Upper lobe of left lung (tissue), 6 donors: Measurements from ENCODE around the gene NR1H2. TPM values are rescaled to one million over a fixed set of nuclear protein-coding genes. Genes with fewer than 3 reads are reported as not detected.

Experiments
- ATAC-seq, 2 donors: fragments of 200-7000 bp; cut with Tn5 transposase; one replicate each; pipeline ENCODE4 v1.9.1; 2022; ENCODE audit warnings: mild to moderate bottlenecking in 2 of 2, moderate library complexity in 2 of 2; ENCODE audit not compliant: low FRiP score in 2 of 2
- DNase-seq, 2 donors: peaks; one replicate each; pipeline ENCODE4 v3.0.0-alpha.2; 2019 to 2020
- H3K27ac ChIP-seq, 4 donors: fragments of 200-600 bp; sonication (generic); one replicate each; pipeline ENCODE4 v1.5.1; 2016 to 2019
- H3K27me3 ChIP-seq, 4 donors: fragments of 200-600 bp; sonication (generic); one replicate each; pipeline ENCODE4 v1.5.1; 2017 to 2019
- H3K36me3 ChIP-seq, 4 donors: fragments of 200-600 bp; sonication (generic); one replicate each; pipeline ENCODE4 v1.5.1; 2016 to 2019
- H3K4me1 ChIP-seq, 4 donors: fragments of 200-600 bp; sonication (generic); one replicate each; pipeline ENCODE4 v1.5.1; 2018 to 2019
- H3K4me3 ChIP-seq, 4 donors: fragments of 200-600 bp; sonication (generic); one replicate each; pipeline ENCODE4 v1.5.1; 2017 to 2019; ENCODE audit warnings: mild to moderate bottlenecking in 2 of 4, moderate library complexity in 1 of 4
- H3K9me3 ChIP-seq, 4 donors: fragments of 200-600 bp; sonication (generic); one replicate each; pipeline ENCODE4 v1.5.1; 2018 to 2019
- EP300 ChIP-seq, 4 donors: sonication (generic); formaldehyde crosslinking; IDR thresholded peaks; one replicate each; pipeline ENCODE4 v1.5.1; 2017; ENCODE audit warnings: antibody characterized with exemption in 4 of 4, control low read depth in 2 of 4
- POLR2A ChIP-seq, 4 donors: fragments of 450-650 bp; IDR thresholded peaks; one replicate each; pipeline ENCODE4 v1.5.1; 2016 to 2017; ENCODE audit warnings: antibody characterized with exemption in 4 of 4, mild to moderate bottlenecking in 2 of 4
- POLR2AphosphoS5 ChIP-seq, 2 donors: sonication (generic); formaldehyde crosslinking; IDR thresholded peaks; one replicate each; pipeline ENCODE4 v1.5.1; 2017; ENCODE audit warnings: antibody characterized with exemption in 2 of 2
- WGBS, 2 donors: methylation state at CpG; one replicate each; pipeline ENCODE4 v1.1.5; 2017 to 2018; 5-methylcytosine and 5-hydroxymethylcytosine counted together
- total RNA-seq, 6 donors: library from RNA; depleted of rRNA in 4 of 6; stranded (reverse); fragments of >200 nt in 4 of 6; gene quantifications; one replicate each; pipeline versions ENCODE4 v1.1.0 to v1.2.1, GENCODE V29; 2016 to 2021
- TF ChIP-seq, protein P1 (sequence below), 6 experiments: fragments of 450-650 bp in 4 of 6; fragments of 200-600 bp in 2 of 6; sonication (generic) in 2 of 6; IDR thresholded peaks; one replicate each; pipeline ENCODE4 v1.5.1; 2016 to 2019; ENCODE audit warnings: antibody characterized with exemption in 6 of 6
- donor health status: DM: no; HTN: no; CAD: no; lungs with moderate emphysema.
- donor health status: DM: no; HTN: yes; CAD: no; lungs with severe emphysema.

NR1H2 gene
- total RNA-seq, 6 donors from 2014 or later = 98.3 to 170 (median 123) TPM

DNA sequence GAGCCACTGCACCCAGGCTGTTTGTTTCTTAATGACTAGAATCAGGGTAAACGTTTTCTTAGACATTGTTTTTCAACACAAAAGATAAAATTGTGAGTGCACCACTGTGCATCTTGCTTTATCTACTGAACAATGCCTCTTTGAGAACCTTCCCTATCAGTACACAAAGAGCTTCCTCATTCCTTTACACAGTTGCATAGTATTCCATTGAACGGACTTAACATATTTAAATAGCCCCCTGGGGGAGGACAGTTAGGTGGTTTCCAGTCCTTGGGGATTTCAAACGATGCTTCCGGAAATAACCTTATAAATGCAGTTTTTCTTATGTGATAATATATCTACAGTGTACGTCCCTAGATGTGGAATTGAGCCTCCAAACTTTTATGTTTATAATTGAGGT, 16.5 kb downstream of the NR1H2 start:
- no peak overlapping the region for H3K4me3 ChIP-seq
- H3K27ac ChIP-seq = no peak overlapping the region
- TF ChIP-seq, protein P1, sequence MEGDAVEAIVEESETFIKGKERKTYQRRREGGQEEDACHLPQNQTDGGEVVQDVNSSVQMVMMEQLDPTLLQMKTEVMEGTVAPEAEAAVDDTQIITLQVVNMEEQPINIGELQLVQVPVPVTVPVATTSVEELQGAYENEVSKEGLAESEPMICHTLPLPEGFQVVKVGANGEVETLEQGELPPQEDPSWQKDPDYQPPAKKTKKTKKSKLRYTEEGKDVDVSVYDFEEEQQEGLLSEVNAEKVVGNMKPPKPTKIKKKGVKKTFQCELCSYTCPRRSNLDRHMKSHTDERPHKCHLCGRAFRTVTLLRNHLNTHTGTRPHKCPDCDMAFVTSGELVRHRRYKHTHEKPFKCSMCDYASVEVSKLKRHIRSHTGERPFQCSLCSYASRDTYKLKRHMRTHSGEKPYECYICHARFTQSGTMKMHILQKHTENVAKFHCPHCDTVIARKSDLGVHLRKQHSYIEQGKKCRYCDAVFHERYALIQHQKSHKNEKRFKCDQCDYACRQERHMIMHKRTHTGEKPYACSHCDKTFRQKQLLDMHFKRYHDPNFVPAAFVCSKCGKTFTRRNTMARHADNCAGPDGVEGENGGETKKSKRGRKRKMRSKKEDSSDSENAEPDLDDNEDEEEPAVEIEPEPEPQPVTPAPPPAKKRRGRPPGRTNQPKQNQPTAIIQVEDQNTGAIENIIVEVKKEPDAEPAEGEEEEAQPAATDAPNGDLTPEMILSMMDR (IDR thresholded peaks at IDR 0.05) = no peak
- TF ChIP-seq POLR2A (IDR thresholded peaks at IDR 0.05) = no peak
- TF ChIP-seq POLR2AphosphoS5 (IDR thresholded peaks at IDR 0.05) = no peak
- TF ChIP-seq EP300 (IDR thresholded peaks at IDR 0.05) = no peak
- H3K27me3 ChIP-seq = no peaks in the 10 kb centered on the region
- DNase-seq (no peak), ATAC-seq (no peak)
- H3K9me3 ChIP-seq = no peaks in the 10 kb centered on the region
- H3K4me1 ChIP-seq = peaks cover 0 to 10% (median 0%) of the 10 kb centered on the region in 4 donors
- 94 to 97% methylated on average over 5 of the region's 5 CpGs for WGBS, 2 donors
- H3K36me3 ChIP-seq = peaks cover 0 to 2% (median under 1%) of the 10 kb centered on the region in 4 donors

DNA sequence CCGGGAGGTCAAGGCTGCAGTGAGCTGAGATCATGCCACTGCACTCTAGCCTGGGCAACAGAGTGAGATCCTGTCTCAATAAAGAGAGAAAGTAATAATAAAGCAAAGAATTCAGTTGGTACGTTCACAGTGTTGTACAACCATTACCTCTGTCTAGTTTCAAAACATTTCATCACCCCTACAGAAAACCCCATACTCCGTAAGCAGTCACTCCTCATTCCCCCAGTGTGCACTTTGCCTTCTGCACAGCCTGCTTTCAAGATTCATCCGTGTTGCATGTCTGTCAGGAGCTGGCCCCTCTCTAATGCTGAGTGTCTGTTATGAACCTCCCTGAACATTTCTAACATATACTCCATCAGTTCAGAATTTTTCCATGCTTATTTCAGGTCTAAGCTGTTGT, 17.3 kb downstream of the NR1H2 start:
- Histone ChIP-seq H3K27me3 (no peaks in the 10 kb centered on the region), H3K4me1 (peaks cover 0 to 10% (median 0%) of the 10 kb centered on the region in 4 donors), H3K4me3 (no peak overlapping the region), H3K9me3 (no peaks in the 10 kb centered on the region), H3K36me3 (no peaks in the 10 kb centered on the region), H3K27ac (no peak overlapping the region)
- ATAC-seq (no peak), DNase-seq (no peak)
- TF ChIP-seq EP300 (IDR thresholded peaks at IDR 0.05) (no peak), POLR2A (IDR thresholded peaks at IDR 0.05) (no peak), POLR2AphosphoS5 (IDR thresholded peaks at IDR 0.05) (no peak)
- TF ChIP-seq, protein P1 (IDR thresholded peaks at IDR 0.05) = no peak
- WGBS, 2 donors = 85 to 92% methylated on average over 4 of the region's 4 CpGs

DNA sequence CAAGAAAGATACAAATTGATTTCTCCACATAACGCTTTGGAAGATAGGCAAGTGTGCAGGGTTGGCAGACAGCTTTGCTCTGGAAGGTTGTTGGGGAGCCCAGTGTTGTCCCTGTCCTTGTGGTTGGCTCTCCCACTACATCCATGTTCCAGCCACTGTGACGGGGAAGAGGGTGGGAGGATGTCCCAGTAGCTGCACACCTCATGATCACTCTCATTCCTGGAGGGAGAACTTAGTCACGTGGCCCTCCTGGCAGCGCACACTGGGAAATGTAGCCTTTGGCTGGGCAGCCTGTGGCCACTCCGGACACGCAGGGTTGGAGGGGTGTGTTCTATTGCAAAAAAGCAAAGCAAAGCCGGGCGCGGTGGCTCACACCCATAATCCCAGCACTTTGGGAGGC, 17.8 kb downstream of the NR1H2 start:
- DNase-seq (no peak), ATAC-seq (peak in 1 of 2 donors; percentile 39)
- Histone ChIP-seq H3K4me3 (no peak overlapping the region), H3K36me3 (peaks cover 0 to 4% (median under 1%) of the 10 kb centered on the region in 4 donors), H3K4me1 (peaks cover 0 to 10% (median 0%) of the 10 kb centered on the region in 4 donors), H3K27me3 (no peaks in the 10 kb centered on the region), H3K27ac (no peak overlapping the region), H3K9me3 (no peaks in the 10 kb centered on the region)
- WGBS, 2 donors = 89 to 97% methylated on average over 7 to 9 of the region's 9 CpGs
- TF ChIP-seq POLR2A (IDR thresholded peaks at IDR 0.05) = no peak
- TF ChIP-seq EP300 (IDR thresholded peaks at IDR 0.05) = no peak
- TF ChIP-seq, protein P1 (IDR thresholded peaks at IDR 0.05) = no peak
- TF ChIP-seq POLR2AphosphoS5 (IDR thresholded peaks at IDR 0.05) = no peak

DNA sequence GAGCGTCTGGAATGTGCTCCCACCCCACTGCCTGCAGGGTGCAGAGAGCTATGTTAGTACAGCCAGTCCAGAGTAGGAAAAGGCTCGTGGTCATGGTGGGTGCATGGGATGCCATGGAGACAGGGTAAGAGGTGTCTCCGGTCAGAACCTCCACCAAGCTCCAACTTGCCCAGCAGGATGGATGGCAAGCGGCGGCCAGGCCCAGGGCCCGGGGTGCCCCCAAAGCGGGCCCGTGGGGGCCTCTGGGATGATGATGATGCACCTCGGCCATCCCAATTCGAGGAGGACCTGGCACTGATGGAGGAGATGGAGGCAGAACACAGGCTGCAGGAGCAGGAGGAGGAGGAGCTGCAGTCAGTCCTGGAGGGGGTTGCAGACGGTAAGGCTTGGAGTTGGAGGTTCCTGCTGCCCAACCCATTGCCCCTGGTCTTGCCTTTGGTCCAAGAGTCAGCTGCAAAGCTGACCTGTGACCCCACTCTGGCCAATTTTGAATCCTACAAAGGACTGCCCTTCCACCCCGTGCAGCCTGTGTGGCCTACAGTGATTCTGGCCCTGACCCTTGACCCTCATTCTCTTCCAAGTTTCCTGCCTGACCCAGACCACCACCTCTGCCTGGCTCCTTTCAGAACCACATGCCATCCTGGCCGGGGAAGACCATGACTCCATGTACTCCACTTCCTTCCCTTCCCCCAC, 22.6 kb downstream of the NR1H2 start:
- ATAC-seq = no peak
- TF ChIP-seq POLR2AphosphoS5 (IDR thresholded peaks at IDR 0.05) (no peak), EP300 (IDR thresholded peaks at IDR 0.05) (no peak), POLR2A (IDR thresholded peaks at IDR 0.05) (no peak)
- TF ChIP-seq, protein P1 (IDR thresholded peaks at IDR 0.05) = no peak
- Histone ChIP-seq H3K4me1 (no peaks in the 10 kb centered on the region), H3K36me3 (peaks cover 3 to 28% (median 24%) of the 10 kb centered on the region in 4 donors), H3K27ac (no peak overlapping the region), H3K27me3 (no peaks in the 10 kb centered on the region), H3K4me3 (no peak overlapping the region), H3K9me3 (no peaks in the 10 kb centered on the region)
- 84 to 90% methylated on average over 6 to 13 of the region's 13 CpGs for WGBS, 2 donors
- no peak for DNase-seq

DNA sequence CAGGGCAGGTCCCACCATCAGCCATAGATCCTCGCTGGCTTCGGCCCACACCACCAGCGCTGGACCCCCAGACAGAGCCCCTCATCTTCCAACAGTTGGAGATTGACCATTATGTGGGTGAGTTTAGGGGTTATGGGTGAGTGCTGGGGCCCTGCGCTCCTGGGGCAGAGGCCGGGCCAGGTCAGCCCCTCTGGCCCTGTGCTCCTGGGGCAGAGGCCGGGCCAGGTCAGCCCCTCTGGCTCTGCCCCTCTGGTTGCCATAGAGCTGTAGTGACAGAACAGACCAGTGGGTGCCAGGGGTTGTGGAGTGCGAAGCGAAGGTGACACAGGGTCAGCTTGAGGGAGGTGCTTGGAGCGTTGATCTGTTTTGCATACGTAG, 23.1 kb downstream of the NR1H2 start:
- DNase-seq (no peak), ATAC-seq (no peak)
- Histone ChIP-seq H3K27me3 (no peaks in the 10 kb centered on the region), H3K9me3 (no peaks in the 10 kb centered on the region), H3K36me3 (peaks cover 3 to 31% (median 26%) of the 10 kb centered on the region in 4 donors), H3K4me3 (no peak overlapping the region), H3K27ac (no peak overlapping the region), H3K4me1 (no peaks in the 10 kb centered on the region)
- 97 to 98% methylated on average over 9 to 10 of the region's 10 CpGs for WGBS, 2 donors
- no peak for TF ChIP-seq POLR2A (IDR thresholded peaks at IDR 0.05)
- TF ChIP-seq, protein P1 (IDR thresholded peaks at IDR 0.05) = no peak
